Panc1 (cell line): ENCODE data around the gene MRTFA. TPM values are rescaled to one million over a fixed set of nuclear protein-coding genes. Genes with fewer than 3 reads are reported as not detected.

Experiments
- ATAC-seq: fragments of 200-7000 bp; cut with Tn5 transposase; 2 replicates; pipeline ENCODE4 v1.9.1; 2020; ENCODE audit warnings: mild to moderate bottlenecking, moderate library complexity
- BruUV-seq: library from RNA; stranded (reverse); fragments of 400-500 nt; replicated peaks from 2 replicates; lab custom pipeline; 2021; lab: Mats Ljungman, UMichigan
- CTCF ChIA-PET: fragments of 300-600 bp; sonication (Branson Sonifier 250); formaldehyde crosslinking; loops from one replicate; lab custom pipeline; 2022; ENCODE audit warnings: antibody characterized with exemption; lab: Charles Lee
- POLR2A ChIA-PET: fragments of 300-600 bp; sonication (Branson Sonifier 250); formaldehyde crosslinking; loops from one replicate; lab custom pipeline; 2022; ENCODE audit warnings: antibody characterized with exemption; lab: Charles Lee
- DNase-seq: peaks from one replicate; pipeline ENCODE4 v3.0.0-alpha.2; 2010; ENCODE audit warnings: low read depth, low spot score
- H3K27ac ChIP-seq: 2 replicates; pipeline ENCODE4 v1.5.1; 2011; ENCODE audit warnings: mild to moderate bottlenecking, low read length, inconsistent platforms
- H3K27me3 ChIP-seq: fragments of 200-500 bp; sonication (Bioruptor generic); 2 replicates; pipeline ENCODE4 v1.6.0; 2014; ENCODE audit warnings: low read length, inconsistent platforms; ENCODE audit not compliant: control insufficient read depth, insufficient read depth
- H3K36me3 ChIP-seq: fragments of 200-500 bp; sonication (Bioruptor generic); 2 replicates; pipeline ENCODE4 v1.5.1; 2014; ENCODE audit warnings: inconsistent platforms, mild to moderate bottlenecking, low read length, moderate library complexity; ENCODE audit not compliant: control insufficient read depth, insufficient read depth
- H3K4me1 ChIP-seq: 2 replicates; pipeline ENCODE4 v1.5.1; 2011; ENCODE audit warnings: inconsistent platforms, mild to moderate bottlenecking, low read length, moderate library complexity; ENCODE audit not compliant: control insufficient read depth, insufficient read depth
- H3K4me3 ChIP-seq, 2 experiments: 2 replicates each; pipeline ENCODE4 v1.5.1; 2011 to 2012; ENCODE audit warnings: low read depth in 2 of 2, low read length in 2 of 2, mild to moderate bottlenecking in 2 of 2, inconsistent platforms in 1 of 2, moderate library complexity in 1 of 2
- H3K9me3 ChIP-seq: fragments of 200-500 bp; sonication (Bioruptor generic); 2 replicates; pipeline ENCODE4 v1.5.1; 2014; ENCODE audit warnings: low read depth, mild to moderate bottlenecking, inconsistent platforms, low read length, moderate library complexity; ENCODE audit not compliant: control insufficient read depth, insufficient read depth
- POLR2AphosphoS5 ChIP-seq: IDR thresholded peaks from 2 replicates; pipeline ENCODE4 v1.6.1; 2012; ENCODE audit warnings: mild to moderate bottlenecking, low read depth, low read length, moderate library complexity
- SIN3A ChIP-seq: IDR thresholded peaks from 2 replicates; pipeline ENCODE4 v1.6.1; 2012; ENCODE audit warnings: low read depth, mild to moderate bottlenecking, low read length, moderate library complexity, borderline replicate concordance; ENCODE audit not compliant: insufficient read depth
- TCF7L2 ChIP-seq: IDR thresholded peaks from 2 replicates; pipeline ENCODE4 v1.6.1; 2011; ENCODE audit warnings: mild to moderate bottlenecking, low read depth, low read length, inconsistent platforms
- in situ Hi-C: cut with HindIII; loops from 2 replicates; pipeline ENCODE4 v1.10.0; 2016; ENCODE audit warnings: low sequenced_read_pairs, low pct_unique_long_range_greater_than_20kb
- intact Hi-C: fragments of 100-400 bp; cut with micrococcal nuclease; formaldehyde crosslinking; loops from one replicate; pipeline ENCODE4 v1.10.0; 2022; ENCODE audit not compliant: unreplicated experiment
- total RNA-seq: library from RNA; stranded (reverse); gene quantifications from one replicate; pipeline ENCODE4 v1.2.1, GENCODE V29; 2021; ENCODE audit not compliant: unreplicated experiment
- TF ChIP-seq, protein P1 (sequence below), 2 experiments: IDR thresholded peaks; 2 replicates each; pipeline ENCODE4 v1.6.1; 2011 to 2012; ENCODE audit warnings: low read depth in 2 of 2, control low read depth in 1 of 2, low read length in 1 of 2, mild to moderate bottlenecking in 1 of 2, moderate library complexity in 1 of 2; ENCODE audit not compliant: insufficient read depth in 1 of 2
- TF ChIP-seq, protein P2 (sequence below): fragments of 450-650 bp; IDR thresholded peaks from 2 replicates; pipeline ENCODE4 v1.5.1; 2017; ENCODE audit warnings: mild to moderate bottlenecking

Gene MRTFA
- total RNA-seq, 1 experiment from 2014 or later: 62.1 TPM

DNA sequence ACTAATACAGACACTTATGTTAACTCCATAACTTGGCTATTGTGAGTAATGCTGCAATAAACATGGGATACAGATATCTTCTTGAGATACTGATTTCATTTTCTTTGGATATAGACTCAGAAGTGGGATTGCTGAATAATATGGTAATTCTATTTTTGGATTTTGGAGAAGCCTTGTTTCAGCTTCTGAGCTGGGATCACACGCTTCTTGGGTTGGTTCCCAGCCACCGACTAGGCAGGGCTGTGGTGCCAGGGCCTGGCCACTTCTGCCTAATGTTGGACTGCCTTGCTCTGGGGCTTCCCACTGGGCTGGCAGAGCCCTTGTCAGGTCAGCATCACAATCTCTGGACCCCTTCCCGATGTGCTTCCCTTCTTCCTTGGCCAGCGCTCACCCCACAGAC, 28.8 kb upstream of the MRTFA start:
- in situ Hi-C loops (no loop called here), intact Hi-C loops (no loop called here)
- POLR2A ChIA-PET: no interaction called here
- CTCF ChIA-PET: no interaction called here
- Histone ChIP-seq H3K36me3 (no peaks in the 10 kb centered on the region), H3K27ac (peak overlapping the region; percentile 7; the same call in 1 of the 2 replicates), H3K4me3 (no peak overlapping the region), H3K4me1 (peaks cover 4% of the 10 kb centered on the region; the same call in 1 of the 2 replicates), H3K27me3 (no peaks in the 10 kb centered on the region), H3K9me3 (no peaks in the 10 kb centered on the region)
- BruUV-seq: no TSS peak
- no peak for TF ChIP-seq SIN3A
- TF ChIP-seq, protein P1, sequence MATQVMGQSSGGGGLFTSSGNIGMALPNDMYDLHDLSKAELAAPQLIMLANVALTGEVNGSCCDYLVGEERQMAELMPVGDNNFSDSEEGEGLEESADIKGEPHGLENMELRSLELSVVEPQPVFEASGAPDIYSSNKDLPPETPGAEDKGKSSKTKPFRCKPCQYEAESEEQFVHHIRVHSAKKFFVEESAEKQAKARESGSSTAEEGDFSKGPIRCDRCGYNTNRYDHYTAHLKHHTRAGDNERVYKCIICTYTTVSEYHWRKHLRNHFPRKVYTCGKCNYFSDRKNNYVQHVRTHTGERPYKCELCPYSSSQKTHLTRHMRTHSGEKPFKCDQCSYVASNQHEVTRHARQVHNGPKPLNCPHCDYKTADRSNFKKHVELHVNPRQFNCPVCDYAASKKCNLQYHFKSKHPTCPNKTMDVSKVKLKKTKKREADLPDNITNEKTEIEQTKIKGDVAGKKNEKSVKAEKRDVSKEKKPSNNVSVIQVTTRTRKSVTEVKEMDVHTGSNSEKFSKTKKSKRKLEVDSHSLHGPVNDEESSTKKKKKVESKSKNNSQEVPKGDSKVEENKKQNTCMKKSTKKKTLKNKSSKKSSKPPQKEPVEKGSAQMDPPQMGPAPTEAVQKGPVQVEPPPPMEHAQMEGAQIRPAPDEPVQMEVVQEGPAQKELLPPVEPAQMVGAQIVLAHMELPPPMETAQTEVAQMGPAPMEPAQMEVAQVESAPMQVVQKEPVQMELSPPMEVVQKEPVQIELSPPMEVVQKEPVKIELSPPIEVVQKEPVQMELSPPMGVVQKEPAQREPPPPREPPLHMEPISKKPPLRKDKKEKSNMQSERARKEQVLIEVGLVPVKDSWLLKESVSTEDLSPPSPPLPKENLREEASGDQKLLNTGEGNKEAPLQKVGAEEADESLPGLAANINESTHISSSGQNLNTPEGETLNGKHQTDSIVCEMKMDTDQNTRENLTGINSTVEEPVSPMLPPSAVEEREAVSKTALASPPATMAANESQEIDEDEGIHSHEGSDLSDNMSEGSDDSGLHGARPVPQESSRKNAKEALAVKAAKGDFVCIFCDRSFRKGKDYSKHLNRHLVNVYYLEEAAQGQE (IDR thresholded peaks at IDR 0.05; ENCODE audit: insufficient read depth in 1 of 2, low read depth in 2 of 2, low read length in 1 of 2): no peak
- TF ChIP-seq TCF7L2: no peak
- no peak for TF ChIP-seq POLR2AphosphoS5
- TF ChIP-seq, protein P2, sequence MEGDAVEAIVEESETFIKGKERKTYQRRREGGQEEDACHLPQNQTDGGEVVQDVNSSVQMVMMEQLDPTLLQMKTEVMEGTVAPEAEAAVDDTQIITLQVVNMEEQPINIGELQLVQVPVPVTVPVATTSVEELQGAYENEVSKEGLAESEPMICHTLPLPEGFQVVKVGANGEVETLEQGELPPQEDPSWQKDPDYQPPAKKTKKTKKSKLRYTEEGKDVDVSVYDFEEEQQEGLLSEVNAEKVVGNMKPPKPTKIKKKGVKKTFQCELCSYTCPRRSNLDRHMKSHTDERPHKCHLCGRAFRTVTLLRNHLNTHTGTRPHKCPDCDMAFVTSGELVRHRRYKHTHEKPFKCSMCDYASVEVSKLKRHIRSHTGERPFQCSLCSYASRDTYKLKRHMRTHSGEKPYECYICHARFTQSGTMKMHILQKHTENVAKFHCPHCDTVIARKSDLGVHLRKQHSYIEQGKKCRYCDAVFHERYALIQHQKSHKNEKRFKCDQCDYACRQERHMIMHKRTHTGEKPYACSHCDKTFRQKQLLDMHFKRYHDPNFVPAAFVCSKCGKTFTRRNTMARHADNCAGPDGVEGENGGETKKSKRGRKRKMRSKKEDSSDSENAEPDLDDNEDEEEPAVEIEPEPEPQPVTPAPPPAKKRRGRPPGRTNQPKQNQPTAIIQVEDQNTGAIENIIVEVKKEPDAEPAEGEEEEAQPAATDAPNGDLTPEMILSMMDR: no peak
- DNase-seq (no peak), ATAC-seq (no peak)

DNA sequence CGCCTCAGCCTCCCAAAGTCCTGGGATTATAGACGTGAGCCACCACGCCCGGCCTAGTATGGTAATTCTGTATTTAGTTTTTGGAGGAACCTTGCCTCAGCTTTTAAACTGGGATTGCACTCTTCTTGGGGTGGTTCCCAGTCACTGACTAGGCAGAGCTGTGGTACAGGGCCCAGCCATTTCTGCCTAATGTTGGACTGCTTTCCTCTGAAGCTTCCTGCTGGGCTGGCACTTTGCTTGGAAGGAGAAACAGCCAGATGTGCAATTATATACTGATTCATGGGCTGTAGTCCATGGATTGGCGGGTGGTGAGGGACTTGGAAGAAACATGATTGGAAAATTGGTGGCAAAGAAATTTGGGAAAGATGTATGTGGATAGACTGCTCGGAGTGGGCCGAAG, 25.2 kb upstream of the MRTFA start:
- DNase-seq: no peak
- BruUV-seq: no TSS peak

More for the DNA sequence above, 25.2 kb upstream of the MRTFA start:
- no peaks in the 10 kb centered on the region for H3K36me3 ChIP-seq
- ATAC-seq: no peak
- no peaks in the 10 kb centered on the region for H3K27me3 ChIP-seq
- no peak overlapping the region for H3K4me3 ChIP-seq
- TF ChIP-seq SIN3A (no peak), POLR2AphosphoS5 (no peak), TCF7L2 (no peak)
- TF ChIP-seq, protein P1 (IDR thresholded peaks at IDR 0.05; ENCODE audit: insufficient read depth in 1 of 2, low read depth in 2 of 2, low read length in 1 of 2): no peak
- TF ChIP-seq, protein P2: no peak
- no peak overlapping the region for H3K27ac ChIP-seq
- in situ Hi-C loops (no loop called here), intact Hi-C loops (no loop called here)
- POLR2A ChIA-PET: no interaction called here
- CTCF ChIA-PET: no interaction called here
- no peaks in the 10 kb centered on the region for H3K9me3 ChIP-seq
- peaks cover 4% of the 10 kb centered on the region; the same call in 1 of the 2 replicates for H3K4me1 ChIP-seq
